Measurements from ENCODE around the gene ME1.
"Not testable (repeated sequence)": the region's sequence is repeated elsewhere in the genome, so short reads cannot be mapped to it uniquely, and the experiment has no call there.

Gene ME1

GRCh38 chr6:83430611-83431544 lies at the start of gene ME1:
Gene ME1, minus strand, starts transcription at chr6:83431051. Its CDS starts 97 bp downstream, at chr6:83430954.
- DNase-seq: peak; percentile 31

- DNase-seq: no peak
Measured at GRCh38 chr6:83480470-83480869, 49.6 kb upstream of the ME1 start.

- no peak for DNase-seq
Measured at GRCh38 chr6:83479389-83479788, 48.5 kb upstream of the ME1 start.

- DNase-seq: no peak
Measured at GRCh38 chr6:83476971-83477370, 46.1 kb upstream of the ME1 start.

GRCh38 chr6:83474309-83474708 lies 43.5 kb upstream of the ME1 start:
- DNase-seq: no peak

DNA sequence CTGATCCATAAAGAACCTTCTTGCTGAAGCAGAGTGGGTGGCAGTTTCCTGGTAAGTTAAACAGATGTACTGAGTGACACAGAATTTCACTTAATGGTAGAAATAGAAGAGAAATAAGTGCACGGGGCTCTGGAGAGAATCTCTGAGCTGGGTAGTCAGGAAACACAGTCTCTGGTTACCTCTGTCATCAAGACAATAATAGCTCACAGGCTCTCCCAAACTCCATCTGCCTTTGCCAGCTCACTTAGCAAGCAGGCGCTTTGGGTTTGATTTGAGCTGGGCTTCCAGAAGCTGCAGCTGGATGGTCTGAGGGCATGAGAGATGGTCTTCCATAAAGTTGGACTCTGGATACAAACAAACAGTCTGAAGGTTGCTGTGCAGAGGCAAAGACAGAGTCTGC lies 41.9 kb upstream of the ME1 start:
- no peak for DNase-seq

- DNase-seq: no peak
Measured at GRCh38 chr6:83470587-83470986, 39.7 kb upstream of the ME1 start.

- DNase-seq: no peak
Measured at GRCh38 chr6:83470001-83470400, 39.1 kb upstream of the ME1 start.

GRCh38 chr6:83467620-83468036 lies 36.8 kb upstream of the ME1 start:
- peak; percentile 15 for DNase-seq

- DNase-seq: no peak
Measured at GRCh38 chr6:83466328-83466727, 35.5 kb upstream of the ME1 start.

DNA sequence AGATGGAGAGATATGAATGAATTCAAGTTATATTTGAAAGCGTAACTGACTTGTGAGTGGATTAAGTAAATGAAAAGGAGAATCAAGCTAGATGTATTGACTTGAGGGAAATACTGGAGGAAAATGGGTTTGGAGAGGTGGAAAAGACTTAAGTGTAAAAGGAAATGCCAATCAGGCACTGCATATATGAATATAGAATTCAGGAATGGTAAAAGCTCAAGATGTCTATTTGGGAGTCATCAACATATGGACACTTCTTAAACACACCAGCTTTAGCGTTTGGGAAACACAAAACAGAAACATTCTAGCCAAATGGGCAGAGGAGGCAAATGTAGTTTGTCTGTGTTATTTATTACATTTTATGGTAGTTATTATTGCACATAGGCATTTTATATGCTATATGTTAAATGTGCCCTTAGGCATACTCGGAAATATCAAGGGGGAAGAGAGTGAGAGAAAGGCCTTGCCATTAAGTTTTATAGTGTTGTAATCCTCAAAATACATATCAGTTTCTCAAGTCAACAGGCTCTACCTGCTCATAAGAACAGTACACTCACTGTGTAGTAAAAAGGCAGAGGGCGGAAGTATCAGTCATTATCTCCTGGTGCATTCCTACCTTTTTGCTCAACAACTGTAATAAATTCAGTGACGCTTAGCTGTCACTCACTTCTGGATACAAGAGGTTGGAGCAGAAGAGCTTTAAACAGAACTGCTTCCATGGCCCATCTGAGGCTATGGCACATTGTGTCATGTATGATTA lies 33.7 kb upstream of the ME1 start:
- no peak for DNase-seq

DNA sequence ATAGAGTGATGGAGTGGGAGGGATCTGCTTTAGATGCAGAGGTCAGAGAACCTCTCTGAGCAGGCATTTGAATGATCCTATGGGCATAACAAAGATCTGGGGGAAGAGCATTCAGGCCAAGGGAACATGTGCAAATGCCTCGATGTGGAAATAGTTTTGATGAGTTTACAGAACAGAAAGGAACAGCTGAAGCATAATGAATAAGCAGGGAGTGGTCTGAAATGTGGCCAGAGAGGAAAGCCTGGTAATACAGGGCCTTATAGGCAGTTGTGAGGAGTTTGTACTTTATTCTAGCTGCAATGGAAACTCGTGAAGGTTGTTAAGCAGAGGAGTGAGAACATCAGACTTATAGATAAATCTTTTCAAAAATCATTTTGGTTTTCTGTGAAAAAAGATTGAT lies 33.0 kb upstream of the ME1 start:
- no peak for DNase-seq

DNA sequence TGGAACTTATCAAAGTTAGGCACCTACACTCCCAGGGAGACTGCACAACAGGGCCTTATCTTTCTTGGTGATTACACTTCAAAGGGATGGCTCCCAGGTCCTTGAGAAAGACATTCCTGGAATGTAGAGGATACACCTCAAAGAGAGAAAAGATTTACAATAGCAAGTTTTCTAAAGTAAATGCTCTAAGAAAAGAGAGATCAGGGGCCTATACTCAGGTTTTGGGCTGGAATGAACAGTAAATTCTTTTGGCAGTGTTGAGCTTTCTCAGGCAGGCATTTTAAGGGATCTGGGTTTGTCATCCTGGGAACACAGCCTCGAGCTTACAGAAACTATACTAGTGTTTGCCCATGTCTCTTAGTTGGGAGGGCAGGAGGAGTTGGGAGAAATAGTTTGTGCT lies 31.7 kb upstream of the ME1 start:
- DNase-seq: no peak

GRCh38 chr6:83461438-83461837 lies 30.6 kb upstream of the ME1 start:
- DNase-seq: no peak

- DNase-seq: no peak
Measured at GRCh38 chr6:83459663-83460062, 28.8 kb upstream of the ME1 start.

GRCh38 chr6:83450015-83450414 lies 19.2 kb upstream of the ME1 start:
- DNase-seq: not testable (repeated sequence)

DNA sequence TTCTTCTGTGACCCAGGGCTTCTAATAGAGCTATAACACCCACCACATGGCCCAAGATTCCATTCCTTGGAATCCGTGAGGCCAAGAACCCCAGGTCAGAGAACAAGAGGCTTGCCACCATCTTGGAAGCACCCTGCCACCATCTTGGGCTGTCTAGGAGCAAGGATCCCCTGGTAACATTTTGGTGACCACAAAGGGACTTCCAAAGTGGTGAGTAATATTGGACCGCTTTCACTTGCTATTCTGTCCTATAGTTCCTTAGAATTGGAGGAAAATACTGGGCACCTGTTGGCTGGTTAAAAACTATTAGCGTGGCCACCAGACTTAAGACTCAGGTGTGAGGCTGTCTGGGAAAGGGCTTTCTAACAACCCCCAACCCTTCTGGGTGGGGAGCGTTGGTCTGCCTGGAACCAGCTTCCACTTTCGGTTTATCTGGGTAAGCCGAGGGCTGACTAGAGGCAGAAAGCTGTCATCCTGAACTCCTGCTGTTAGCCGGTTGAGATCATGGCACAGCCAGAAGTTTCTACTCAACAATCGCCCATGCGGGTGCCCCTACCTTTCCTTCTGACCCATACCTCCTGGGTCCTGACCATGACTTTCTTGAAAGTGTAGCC lies 13.3 kb upstream of the ME1 start:
- DNase-seq: not testable (repeated sequence)

DNA sequence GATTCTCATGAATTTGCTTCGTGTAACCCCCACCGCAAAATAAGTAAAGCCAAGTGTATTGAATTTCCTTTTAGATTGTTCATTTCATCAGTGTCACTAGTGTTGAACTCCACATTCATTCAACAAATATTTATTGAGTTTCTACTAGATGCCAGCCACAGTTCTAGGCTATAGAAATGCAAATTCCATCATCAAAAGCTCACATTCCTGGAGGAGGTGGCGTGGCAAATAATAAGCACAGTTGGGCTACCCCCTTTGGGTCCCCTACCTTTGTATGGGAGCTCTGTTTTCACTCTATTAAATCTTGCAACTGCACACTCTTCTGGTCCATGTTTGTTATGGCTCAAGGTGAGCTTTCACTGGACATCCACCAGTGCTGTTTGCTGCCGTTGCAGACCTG lies 12.7 kb upstream of the ME1 start:
- no peak for DNase-seq

DNA sequence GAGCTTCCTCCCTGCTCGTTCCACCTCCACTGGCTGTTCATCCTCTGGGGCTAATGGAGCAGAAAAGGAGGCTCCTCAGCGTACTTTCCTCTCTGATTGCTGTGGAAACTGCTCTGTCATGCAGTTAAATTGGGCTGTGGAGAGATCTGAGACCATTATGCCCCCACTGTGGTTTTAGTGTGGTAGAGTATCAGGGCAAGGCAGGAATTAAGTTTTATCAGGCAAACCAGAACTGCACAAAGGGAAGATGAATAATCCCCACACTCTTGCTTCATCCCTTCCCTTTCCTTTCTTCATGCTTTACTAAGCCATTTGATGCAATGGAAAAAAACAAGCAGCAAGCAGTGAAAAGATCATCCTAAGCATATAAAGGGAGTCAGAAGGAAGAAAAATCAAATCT lies 11.9 kb upstream of the ME1 start:
- DNase-seq: no peak

GRCh38 chr6:83439201-83439600 lies 8.3 kb upstream of the ME1 start:
- DNase-seq: no peak

DNA sequence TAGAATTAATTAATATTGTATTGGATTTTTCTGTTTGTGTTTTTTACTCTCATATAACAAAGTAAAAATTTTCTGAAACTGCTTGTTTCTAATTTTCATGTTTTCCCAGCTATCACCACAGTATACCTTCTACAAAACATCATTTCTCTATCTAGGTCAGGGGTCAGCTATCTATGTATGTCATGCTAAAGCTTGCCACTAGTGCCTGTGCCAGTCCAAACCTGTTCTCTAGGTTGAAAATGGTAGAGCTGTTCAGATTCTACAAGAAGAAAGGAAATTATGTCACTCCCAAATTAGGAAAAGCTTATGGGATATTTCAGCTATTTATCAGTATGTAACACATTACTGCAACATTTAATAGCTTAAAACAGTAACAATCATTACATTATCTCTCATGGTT lies 5.8 kb upstream of the ME1 start:
- DNase-seq: no peak

- no peak for DNase-seq
Measured at GRCh38 chr6:83433177-83433576, 2.3 kb upstream of the ME1 start.

GRCh38 chr6:83432636-83433035 lies 1.8 kb upstream of the ME1 start:
- no peak for DNase-seq

All from CD4-positive, alpha-beta T cell treated with Interleukin-17A for 1 hour (primary cell).